ENCODE measurements around the gene CCDC39. TPM values are rescaled to one million over a fixed set of nuclear protein-coding genes. Genes with fewer than 3 reads are reported as not detected.

Gene CCDC39
- total and polyA plus RNA-seq, 2 of the 8 experiments (the other 6 are each of a cell fraction or from before 2014, with no cell fraction given): 0.12 to 0.80 TPM

DNA sequence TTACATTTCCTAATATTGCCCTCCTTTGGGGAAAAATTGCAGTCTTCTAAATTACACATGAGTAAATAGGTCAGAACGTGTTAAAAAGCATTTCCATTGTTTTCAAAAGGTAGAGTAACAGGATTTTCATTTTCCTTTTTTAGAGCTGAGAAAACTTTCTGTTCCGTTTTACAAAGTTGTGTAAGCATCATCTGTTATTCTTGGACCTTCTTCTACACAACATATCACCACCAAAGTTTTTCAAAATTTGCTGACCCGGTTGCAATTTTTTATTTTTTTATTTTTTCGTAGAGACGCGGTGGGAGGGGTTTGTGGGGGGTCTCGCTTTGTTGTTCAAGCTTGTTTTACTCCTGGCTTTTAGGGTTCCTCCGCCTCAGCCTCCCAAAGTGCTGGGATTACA lies 1.1 kb downstream of the CCDC39 start (continued):
- TF ChIP-seq, protein P1, sequence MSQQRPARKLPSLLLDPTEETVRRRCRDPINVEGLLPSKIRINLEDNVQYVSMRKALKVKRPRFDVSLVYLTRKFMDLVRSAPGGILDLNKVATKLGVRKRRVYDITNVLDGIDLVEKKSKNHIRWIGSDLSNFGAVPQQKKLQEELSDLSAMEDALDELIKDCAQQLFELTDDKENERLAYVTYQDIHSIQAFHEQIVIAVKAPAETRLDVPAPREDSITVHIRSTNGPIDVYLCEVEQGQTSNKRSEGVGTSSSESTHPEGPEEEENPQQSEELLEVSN (IDR thresholded peaks at IDR 0.05): no peak
- TF ChIP-seq ASH2L (IDR thresholded peaks at IDR 0.05; ENCODE audit: low read length) (no peak), EZH2 (IDR thresholded peaks at IDR 0.05; ENCODE audit: low read depth, low read length, severe bottlenecking) (no peak), HDAC2 (IDR thresholded peaks at IDR 0.05; ENCODE audit: borderline replicate concordance in 1 of 2, low read depth in 2 of 2, low read length in 2 of 2) (no peak), RBBP5 (IDR thresholded peaks at IDR 0.05; ENCODE audit: borderline replicate concordance, low read depth, low read length) (no peak), ZNF274 (IDR thresholded peaks at IDR 0.05; ENCODE audit: borderline replicate concordance, extremely low read depth, low read length) (no peak)
